Measurements from ENCODE around the gene SEMA4C. TPM values are rescaled to one million over a fixed set of nuclear protein-coding genes. Genes with fewer than 3 reads are reported as not detected.

Gene SEMA4C
- polyA plus RNA-seq, 1 donor (not counting 4 experiments of a cell fraction or from before 2014, with no cell fraction given) = 7.5 TPM

- Histone ChIP-seq H3K4me3 (ENCODE audit: control insufficient read depth in 2 of 3, extremely low read depth in 1 of 3, insufficient read depth in 2 of 3, low read depth in 1 of 3, low read length in 3 of 3) (no peak overlapping the region), H3K9me3 (ENCODE audit: control insufficient read depth, low read depth, low read length) (no peaks in the 10 kb centered on the region), H2AFZ (ENCODE audit: control insufficient read depth, low read length) (no peak overlapping the region), H3K36me3 (ENCODE audit: control insufficient read depth in 2 of 2, extremely low read depth in 1 of 2, insufficient read depth in 2 of 2, low read length in 2 of 2) (no peaks in the 10 kb centered on the region), H3K79me2 (ENCODE audit: control insufficient read depth, insufficient read depth, low read length) (no peaks in the 10 kb centered on the region), H4K20me1 (ENCODE audit: control insufficient read depth, extremely low read depth, insufficient read depth, low read length) (no peaks in the 10 kb centered on the region), H3K27me3 (ENCODE audit: control insufficient read depth, extremely low read depth, insufficient read depth, low read length) (peaks cover 3% of the 10 kb centered on the region), H3K9me1 (ENCODE audit: control insufficient read depth, extremely low read depth, insufficient read depth, low read length) (no peaks in the 10 kb centered on the region), H3K27ac (ENCODE audit: control insufficient read depth, insufficient read depth, low read length) (no peak overlapping the region), H3K4me1 (ENCODE audit: control insufficient read depth, extremely low read depth, insufficient read depth, low read length) (peaks cover 35% of the 10 kb centered on the region), H3K9ac (ENCODE audit: control insufficient read depth, extremely low read depth, insufficient read depth, low read length) (no peak overlapping the region), H3K4me2 (ENCODE audit: control insufficient read depth, extremely low read depth, insufficient read depth, low read depth, low read length) (no peak overlapping the region)
- DNase-seq (ENCODE audit: low read depth, low spot score) (no peak), FAIRE-seq (no peak)
- dilution Hi-C loops (cut with MboI; ENCODE audit: extremely low pct_ligation_motif_present, low sequenced_read_pairs) = no loop called here
- TF ChIP-seq EZH2 (IDR thresholded peaks at IDR 0.05; ENCODE audit: low read length) = no peak
- TF ChIP-seq, protein P1, sequence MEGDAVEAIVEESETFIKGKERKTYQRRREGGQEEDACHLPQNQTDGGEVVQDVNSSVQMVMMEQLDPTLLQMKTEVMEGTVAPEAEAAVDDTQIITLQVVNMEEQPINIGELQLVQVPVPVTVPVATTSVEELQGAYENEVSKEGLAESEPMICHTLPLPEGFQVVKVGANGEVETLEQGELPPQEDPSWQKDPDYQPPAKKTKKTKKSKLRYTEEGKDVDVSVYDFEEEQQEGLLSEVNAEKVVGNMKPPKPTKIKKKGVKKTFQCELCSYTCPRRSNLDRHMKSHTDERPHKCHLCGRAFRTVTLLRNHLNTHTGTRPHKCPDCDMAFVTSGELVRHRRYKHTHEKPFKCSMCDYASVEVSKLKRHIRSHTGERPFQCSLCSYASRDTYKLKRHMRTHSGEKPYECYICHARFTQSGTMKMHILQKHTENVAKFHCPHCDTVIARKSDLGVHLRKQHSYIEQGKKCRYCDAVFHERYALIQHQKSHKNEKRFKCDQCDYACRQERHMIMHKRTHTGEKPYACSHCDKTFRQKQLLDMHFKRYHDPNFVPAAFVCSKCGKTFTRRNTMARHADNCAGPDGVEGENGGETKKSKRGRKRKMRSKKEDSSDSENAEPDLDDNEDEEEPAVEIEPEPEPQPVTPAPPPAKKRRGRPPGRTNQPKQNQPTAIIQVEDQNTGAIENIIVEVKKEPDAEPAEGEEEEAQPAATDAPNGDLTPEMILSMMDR (optimal IDR thresholded peaks at IDR 0.05 in 1 of 3, IDR thresholded peaks at IDR 0.05 in 1 of 3, conservative IDR thresholded peaks at IDR 0.05 in 1 of 3; ENCODE audit: extremely low read depth in 1 of 3, insufficient read depth in 2 of 3, low read length in 3 of 3) = no peak
Observed at GRCh38 chr2:96880891-96881273, 11.0 kb upstream of the SEMA4C start.

- Histone ChIP-seq H3K9me1 (ENCODE audit: control insufficient read depth, extremely low read depth, insufficient read depth, low read length) (no peaks in the 10 kb centered on the region), H3K27ac (ENCODE audit: control insufficient read depth, insufficient read depth, low read length) (no peak overlapping the region), H3K4me3 (ENCODE audit: control insufficient read depth in 2 of 3, extremely low read depth in 1 of 3, insufficient read depth in 2 of 3, low read depth in 1 of 3, low read length in 3 of 3) (no peak overlapping the region), H3K27me3 (ENCODE audit: control insufficient read depth, extremely low read depth, insufficient read depth, low read length) (peaks cover 3% of the 10 kb centered on the region), H3K4me2 (ENCODE audit: control insufficient read depth, extremely low read depth, insufficient read depth, low read depth, low read length) (no peak overlapping the region), H3K79me2 (ENCODE audit: control insufficient read depth, insufficient read depth, low read length) (no peaks in the 10 kb centered on the region), H3K9ac (ENCODE audit: control insufficient read depth, extremely low read depth, insufficient read depth, low read length) (no peak overlapping the region), H2AFZ (ENCODE audit: control insufficient read depth, low read length) (no peak overlapping the region), H3K9me3 (ENCODE audit: control insufficient read depth, low read depth, low read length) (no peaks in the 10 kb centered on the region), H3K36me3 (ENCODE audit: control insufficient read depth in 2 of 2, extremely low read depth in 1 of 2, insufficient read depth in 2 of 2, low read length in 2 of 2) (no peaks in the 10 kb centered on the region), H3K4me1 (ENCODE audit: control insufficient read depth, extremely low read depth, insufficient read depth, low read length) (peaks cover 36% of the 10 kb centered on the region), H4K20me1 (ENCODE audit: control insufficient read depth, extremely low read depth, insufficient read depth, low read length) (no peaks in the 10 kb centered on the region)
- TF ChIP-seq, protein P1 (optimal IDR thresholded peaks at IDR 0.05 in 1 of 3, IDR thresholded peaks at IDR 0.05 in 1 of 3, conservative IDR thresholded peaks at IDR 0.05 in 1 of 3; ENCODE audit: extremely low read depth in 1 of 3, insufficient read depth in 2 of 3, low read length in 3 of 3) = no peak
- no peak for TF ChIP-seq EZH2 (IDR thresholded peaks at IDR 0.05; ENCODE audit: low read length)
- dilution Hi-C loops (cut with MboI; ENCODE audit: extremely low pct_ligation_motif_present, low sequenced_read_pairs) = no loop called here
- FAIRE-seq = no peak
- DNase-seq (ENCODE audit: low read depth, low spot score) = no peak
Observed at GRCh38 chr2:96879545-96880040, 9.7 kb upstream of the SEMA4C start.
